ENCODE results near the gene MARS1. TPM values are rescaled to one million over a fixed set of nuclear protein-coding genes. Genes with fewer than 3 reads are reported as not detected.
"Not testable (repeated sequence)": the region's sequence is repeated elsewhere in the genome, so short reads cannot be mapped to it uniquely, and the experiment has no call there.

MARS1 gene
- total and polyA plus RNA-seq, 12 donors, result 56.7 to 108 (median 75.6) TPM

DNA sequence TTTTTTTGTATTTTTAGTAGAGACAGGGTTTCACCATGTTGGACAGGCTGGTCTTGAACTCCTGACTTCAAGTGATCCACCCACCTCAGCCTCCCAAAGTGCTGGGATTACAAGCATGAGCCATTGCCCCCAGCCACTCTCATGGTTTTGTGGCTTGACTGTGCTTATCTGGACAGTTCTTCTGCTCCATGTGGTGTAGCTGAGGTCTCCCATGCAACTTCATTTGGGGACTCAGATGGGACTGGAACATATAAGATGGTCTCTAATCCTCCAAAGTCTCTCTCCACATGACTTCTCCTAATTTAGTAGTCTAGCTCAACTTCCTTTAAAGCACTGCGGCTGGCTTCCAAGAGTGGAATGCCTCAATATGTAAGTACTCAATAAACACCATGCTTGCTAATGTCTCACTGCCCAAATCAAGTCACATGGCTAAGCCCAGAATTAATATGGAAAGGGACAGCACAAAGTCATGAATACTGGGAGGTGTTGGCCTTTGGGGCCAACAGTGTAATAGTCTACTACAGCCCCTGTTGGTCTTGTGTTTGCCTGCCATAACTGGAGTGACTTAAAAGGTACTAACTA lies 45.9 kb upstream of the MARS1 start:
- DNase-seq (no peak), ATAC-seq (no peak)
- Histone ChIP-seq H3K27ac (no peak overlapping the region), H3K4me1 (no peaks in the 10 kb centered on the region), H3K9me3 (peaks cover 0 to 10% (median 0%) of the 10 kb centered on the region in 11 donors), H3K36me3 (no peaks in the 10 kb centered on the region), H3K4me3 (no peak overlapping the region), H3K27me3 (no peaks in the 10 kb centered on the region)
- intact Hi-C loops (cut with DNase I), result no loop called here
- 43 to 88% methylated on average over 1 of the region's 1 CpG for WGBS, 2 donors
- TF ChIP-seq CTCF (IDR thresholded peaks at IDR 0.05), result no peak

DNA sequence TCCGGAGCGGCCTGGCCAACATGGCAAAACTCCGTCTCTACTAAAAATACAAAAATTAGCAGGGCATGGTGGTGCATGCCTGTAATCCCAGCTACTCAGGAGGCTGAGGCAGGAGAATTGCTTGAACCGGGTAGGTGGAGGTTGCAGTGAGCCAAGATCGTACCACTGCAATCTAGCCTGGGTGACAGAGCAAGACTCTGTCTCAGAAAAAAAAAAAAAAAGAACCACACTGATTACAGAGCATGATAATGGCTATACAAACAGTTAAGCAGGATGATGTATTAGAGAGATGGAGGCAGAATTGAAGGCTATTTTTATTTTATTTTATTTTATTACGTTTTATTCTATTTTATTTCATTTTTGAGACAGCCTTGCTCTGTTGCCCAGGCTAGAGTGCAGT lies 43.5 kb upstream of the MARS1 start:
- intact Hi-C loops (cut with DNase I); H3K27ac ChIP-seq; H3K4me1 ChIP-seq; H3K9me3 ChIP-seq; DNase-seq; H3K4me3 ChIP-seq; H3K27me3 ChIP-seq; H3K36me3 ChIP-seq; ATAC-seq: not testable (repeated sequence)
- 79 to 87% methylated on average over 6 of the region's 6 CpGs for WGBS, 2 donors

DNA sequence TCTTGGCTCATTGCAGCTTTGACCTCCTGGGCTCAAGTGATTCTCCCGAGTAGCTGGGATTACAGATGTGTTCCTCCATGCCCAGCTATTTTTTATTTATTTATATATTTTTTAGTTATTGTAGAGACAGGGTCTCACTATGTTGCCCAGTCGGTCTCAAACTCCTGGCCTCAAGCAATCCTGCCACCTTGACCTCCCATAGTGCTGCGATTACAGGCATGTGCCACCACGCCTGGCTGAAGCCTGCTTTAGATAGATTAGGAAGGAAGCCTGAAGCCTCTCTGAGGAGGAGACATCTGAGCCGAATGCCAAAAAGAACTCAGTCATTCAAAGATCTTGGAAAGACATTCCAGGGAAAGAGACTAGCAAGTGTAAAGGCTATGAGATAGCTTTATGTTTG lies 43.1 kb upstream of the MARS1 start:
- H3K36me3 ChIP-seq, result no peaks in the 10 kb centered on the region
- intact Hi-C loops (cut with DNase I), result no loop called here
- DNase-seq (no peak), ATAC-seq (no peak)
- H3K9me3 ChIP-seq, result peaks cover 0 to 10% (median 0%) of the 10 kb centered on the region in 11 donors
- H3K4me3 ChIP-seq, result no peak overlapping the region
- no peak for TF ChIP-seq CTCF (IDR thresholded peaks at IDR 0.05)
- H3K27ac ChIP-seq, result no peak overlapping the region
- WGBS, 2 donors, result 70% methylated on average over 5 of the region's 5 CpGs
- no peaks in the 10 kb centered on the region for H3K27me3 ChIP-seq
- H3K4me1 ChIP-seq, result no peaks in the 10 kb centered on the region

- no peak for TF ChIP-seq CTCF (IDR thresholded peaks at IDR 0.05)
- intact Hi-C loops (cut with DNase I), result no loop called here
- no peaks in the 10 kb centered on the region for H3K36me3 ChIP-seq
- 96 to 97% methylated on average over 6 of the region's 6 CpGs for WGBS, 2 donors
- H3K4me1 ChIP-seq, result peaks cover 0 to 4% (median 0%) of the 10 kb centered on the region in 9 donors
- H3K27me3 ChIP-seq, result no peaks in the 10 kb centered on the region
- ATAC-seq, result no peak
- no peak overlapping the region for H3K4me3 ChIP-seq
- H3K27ac ChIP-seq, result no peak overlapping the region
- DNase-seq, result no peak
- H3K9me3 ChIP-seq, result peaks cover 0 to 6% (median 0%) of the 10 kb centered on the region in 11 donors
Observed at GRCh38 chr12:57446292-57446960, 41.4 kb upstream of the MARS1 start.

DNA sequence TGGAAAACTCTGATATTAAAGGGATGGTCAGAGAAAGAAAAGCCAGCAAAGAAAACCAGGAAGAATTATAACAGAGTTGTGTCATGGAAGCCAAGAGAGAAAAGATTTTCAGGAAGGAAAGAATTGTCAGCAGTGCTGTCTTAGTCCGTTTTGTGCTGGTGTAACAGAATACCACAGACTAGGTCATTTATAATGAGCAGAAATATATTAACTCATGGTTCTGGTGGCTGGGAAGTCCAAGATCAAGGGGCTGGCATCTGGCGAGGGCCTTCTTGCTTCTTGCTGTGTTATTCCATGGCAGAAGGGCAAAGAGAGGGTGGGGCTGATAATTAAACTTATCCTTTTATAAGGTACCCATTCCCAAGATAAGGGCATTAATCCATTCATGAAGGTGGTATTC lies 39.2 kb upstream of the MARS1 start:
- H3K9me3 ChIP-seq, result no peaks in the 10 kb centered on the region
- H3K27me3 ChIP-seq, result no peaks in the 10 kb centered on the region
- no peaks in the 10 kb centered on the region for H3K36me3 ChIP-seq
- DNase-seq (no peak), ATAC-seq (no peak)
- H3K4me3 ChIP-seq, result no peak overlapping the region
- no peak overlapping the region for H3K27ac ChIP-seq
- intact Hi-C loops (cut with DNase I), result no loop called here
- peaks cover 0 to 23% (median 9%) of the 10 kb centered on the region in 9 donors for H3K4me1 ChIP-seq
- TF ChIP-seq CTCF (IDR thresholded peaks at IDR 0.05), result no peak
- 87 to 97% methylated on average over 2 of the region's 2 CpGs for whole genome bisulfite sequencing, 2 donors
